ENCODE results near the gene DENND1A.
"Not testable (repeated sequence)": the region's sequence is repeated elsewhere in the genome, so short reads cannot be mapped to it uniquely, and the experiment has no call there.

The DENND1A gene

GRCh38 chr9:123441769-123442168, 488.2 kb downstream of the DENND1A start:
- no peak for DNase-seq

- no peak for DNase-seq
Measured at GRCh38 chr9:123440256-123440655, 489.7 kb downstream of the DENND1A start.

- no peak for DNase-seq
Measured at GRCh38 chr9:123438821-123439220, 491.1 kb downstream of the DENND1A start.

DNA sequence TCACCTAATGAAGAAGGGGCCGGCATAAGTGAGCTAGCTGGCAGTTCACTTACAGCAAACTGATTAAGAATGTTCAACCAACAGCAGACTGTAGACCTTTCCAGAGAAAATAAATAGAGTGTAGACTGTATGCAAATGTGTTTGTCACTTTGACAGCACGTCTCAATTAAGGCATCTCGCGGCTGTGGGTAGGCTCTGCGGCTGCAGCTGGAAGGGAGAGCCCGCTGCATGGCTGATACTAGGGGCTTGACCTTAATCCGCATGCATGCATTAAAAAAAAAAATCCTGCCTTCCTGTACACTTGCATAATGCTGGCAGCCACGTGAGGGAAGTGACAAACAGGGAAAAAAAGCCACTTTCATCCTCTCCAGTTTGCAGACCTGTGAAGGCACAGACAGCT, 491.6 kb downstream of the DENND1A start:
- no peak for DNase-seq

GRCh38 chr9:123437201-123437600, 492.7 kb downstream of the DENND1A start:
- no peak for DNase-seq

DNA sequence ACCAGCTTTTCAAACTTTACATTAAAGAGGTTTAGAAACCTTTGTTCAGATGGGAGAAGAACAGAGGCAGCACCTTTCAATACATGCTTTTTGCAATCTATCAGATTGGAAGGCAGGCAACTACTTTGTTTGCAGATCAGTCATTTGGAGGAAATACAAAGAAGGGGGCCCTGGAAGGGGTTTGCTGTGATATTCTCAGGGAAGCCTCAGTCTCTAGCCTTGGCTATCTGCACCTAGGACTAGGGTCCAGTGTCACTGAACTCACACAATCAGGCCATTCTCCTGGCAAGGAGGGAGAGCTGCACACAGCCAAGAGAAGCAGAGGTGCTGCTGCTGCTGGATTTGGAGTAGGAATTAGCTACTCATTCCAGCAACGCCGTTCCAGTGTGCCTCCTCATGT, 494.5 kb downstream of the DENND1A start:
- DNase-seq, result no peak

GRCh38 chr9:123434619-123435240, 495.2 kb downstream of the DENND1A start:
- DNase-seq, result no peak

GRCh38 chr9:123432331-123433236, 497.3 kb downstream of the DENND1A start:
- DNase-seq, result no peak

GRCh38 chr9:123431581-123431980, 498.3 kb downstream of the DENND1A start:
- DNase-seq, result no peak

DNA sequence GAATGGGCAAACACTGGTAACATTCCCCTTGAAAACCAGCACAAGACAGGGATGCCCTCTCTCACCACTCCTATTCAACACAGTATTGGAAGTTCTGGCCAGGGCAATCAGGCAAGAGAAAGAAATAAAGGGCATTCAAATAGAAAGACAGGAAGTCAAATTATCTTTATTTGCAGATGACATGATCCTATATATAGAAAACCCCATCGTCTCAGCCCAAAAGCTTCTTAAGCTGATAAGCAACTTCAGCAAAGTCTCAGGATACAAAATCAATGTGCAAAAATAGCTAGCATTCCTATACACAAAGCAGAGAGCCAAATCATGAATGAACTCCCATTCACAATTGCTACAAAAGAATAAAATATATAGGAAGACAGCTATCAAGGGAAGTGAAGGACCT, 501.5 kb downstream of the DENND1A start:
- DNase-seq, result not testable (repeated sequence)

GRCh38 chr9:123426406-123426805, 503.5 kb downstream of the DENND1A start:
- DNase-seq, result no peak

GRCh38 chr9:123425836-123426365, 504.0 kb downstream of the DENND1A start:
- DNase-seq, result no peak

- no peak for DNase-seq
Measured at GRCh38 chr9:123425261-123425821, 504.6 kb downstream of the DENND1A start.

GRCh38 chr9:123424552-123425225, 505.2 kb downstream of the DENND1A start:
- DNase-seq, result no peak

GRCh38 chr9:123424131-123424530, 505.8 kb downstream of the DENND1A start:
- DNase-seq, result no peak

DNA sequence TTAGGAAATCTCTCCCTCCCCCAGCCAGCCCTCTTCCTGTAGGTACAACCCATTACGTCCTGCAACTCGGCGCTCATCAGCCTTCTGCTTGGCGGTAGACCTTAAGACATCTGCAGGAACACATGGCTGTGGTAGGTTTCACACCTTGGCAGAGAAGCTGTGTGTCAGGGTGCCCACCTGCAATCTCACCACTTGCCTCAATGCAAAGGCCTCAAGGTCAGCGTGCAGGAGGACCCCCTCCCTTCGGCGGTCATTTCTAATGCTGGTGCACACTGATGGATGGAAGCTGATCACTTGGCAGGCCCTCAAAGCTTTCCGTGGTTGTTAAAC, 506.6 kb downstream of the DENND1A start:
- no peak for DNase-seq

DNA sequence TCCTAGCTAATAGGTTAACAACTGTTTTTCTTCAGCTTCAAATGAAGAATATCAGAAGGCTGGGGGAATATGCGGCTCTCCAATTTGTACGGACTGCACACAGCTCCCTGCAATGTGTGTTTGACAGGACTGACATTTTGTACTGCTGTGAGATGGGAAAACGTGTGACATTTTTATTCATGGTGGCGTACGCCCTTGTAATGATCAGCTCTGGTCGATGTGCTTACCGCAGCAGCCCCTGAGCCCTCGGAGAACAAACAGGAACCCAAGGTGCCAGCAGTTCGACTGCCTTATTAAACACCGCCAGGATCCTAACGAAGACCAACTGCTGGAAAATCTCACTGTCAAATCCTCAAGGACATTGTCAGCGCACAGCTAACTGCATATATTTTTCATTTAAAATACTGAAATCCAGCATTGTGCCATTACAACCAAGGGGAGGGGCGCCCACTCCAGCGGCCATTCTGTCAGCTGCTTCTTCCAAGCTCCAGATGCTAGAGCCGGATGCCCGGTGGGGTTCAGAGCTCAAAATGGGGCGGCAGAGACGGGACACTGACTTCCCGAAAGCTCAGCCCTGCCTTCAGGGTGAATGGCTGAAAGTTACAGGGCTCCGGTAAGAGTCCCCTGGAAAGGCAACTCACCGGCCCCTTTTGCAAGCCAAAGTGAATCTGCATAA, 507.2 kb downstream of the DENND1A start:
- no peak for DNase-seq

DNA sequence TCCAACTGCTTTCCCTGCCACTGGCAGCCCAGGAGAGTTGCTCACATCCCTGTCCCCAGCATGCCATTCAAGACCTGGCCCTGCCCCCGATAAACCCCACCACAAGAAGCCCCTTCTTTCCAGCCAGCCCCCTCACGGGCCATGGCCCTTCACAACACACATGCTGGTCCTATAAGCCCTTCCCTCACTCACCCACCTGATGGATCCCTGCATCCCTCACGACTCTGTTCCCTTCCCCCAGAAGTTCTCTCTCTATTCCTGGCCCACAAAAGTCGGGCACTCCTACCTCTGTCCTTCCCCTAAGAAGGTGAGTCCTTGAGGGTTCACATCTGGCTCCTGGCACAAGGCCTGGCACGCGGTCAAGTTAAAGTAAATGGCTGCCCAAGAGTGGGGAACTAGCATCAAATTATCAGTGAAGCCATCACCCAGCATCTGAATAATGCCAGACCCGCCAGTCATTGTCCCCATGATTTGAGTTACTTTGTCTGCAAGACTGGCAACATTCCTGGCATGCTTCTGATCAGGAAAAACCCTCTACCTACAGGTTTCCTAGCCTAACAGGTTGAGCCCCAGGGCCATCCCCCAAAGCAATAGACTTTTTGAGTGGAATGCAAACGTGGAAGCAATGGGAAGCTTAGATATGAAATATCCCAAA, 508.0 kb downstream of the DENND1A start:
- no peak for DNase-seq

DNA sequence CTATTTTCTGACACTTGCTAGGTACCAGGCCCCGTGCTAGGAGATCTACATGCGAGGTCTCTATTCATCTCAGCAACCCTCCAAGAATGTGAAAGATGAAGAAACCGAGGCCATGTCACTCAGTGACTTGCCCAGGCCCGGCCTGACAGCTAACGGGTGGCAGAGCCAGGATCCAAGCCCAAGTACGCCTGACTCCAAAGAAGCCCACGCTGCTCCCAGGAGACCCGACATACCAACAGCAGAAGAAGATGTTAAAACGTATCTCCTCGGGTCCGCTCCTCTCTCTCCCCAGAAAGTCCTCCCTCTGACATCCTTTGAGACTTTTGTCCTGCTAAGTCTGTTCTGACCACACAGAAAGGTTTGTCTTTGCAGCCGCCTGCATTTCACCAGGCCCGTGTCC, 508.7 kb downstream of the DENND1A start:
- no peak for DNase-seq

- DNase-seq, result no peak
Measured at GRCh38 chr9:123420592-123421111, 509.3 kb downstream of the DENND1A start.

- DNase-seq, result no peak
Measured at GRCh38 chr9:123419721-123420591, 510.0 kb downstream of the DENND1A start.

Measured in CD4-positive, alpha-beta T cell treated with Interleukin-12 subunit alpha and Interleukin-12 subunit beta, for 1 hour (primary cell).